HG02642 (cell line): Measurements from ENCODE around the gene CNIH4.
A peak's percentile ranks its signal among the peaks of the same experiment; 100 is the strongest.
"Not testable (repeated sequence)": the region's sequence is repeated elsewhere in the genome, so short reads cannot be mapped to it uniquely, and the experiment has no call there.

Source experiments
- ATAC-seq: cut with Tn5 transposase; IDR thresholded peaks from one replicate; pipeline ENCODE4 v1.9.1; 2021; ENCODE audit warnings: mild to moderate bottlenecking; ENCODE audit not compliant: unreplicated experiment, poor library complexity

CNIH4 gene

GRCh38 chr1:224343679-224344078 is 13.0 kb upstream of the CNIH4 start:
- no peak for ATAC-seq

DNA sequence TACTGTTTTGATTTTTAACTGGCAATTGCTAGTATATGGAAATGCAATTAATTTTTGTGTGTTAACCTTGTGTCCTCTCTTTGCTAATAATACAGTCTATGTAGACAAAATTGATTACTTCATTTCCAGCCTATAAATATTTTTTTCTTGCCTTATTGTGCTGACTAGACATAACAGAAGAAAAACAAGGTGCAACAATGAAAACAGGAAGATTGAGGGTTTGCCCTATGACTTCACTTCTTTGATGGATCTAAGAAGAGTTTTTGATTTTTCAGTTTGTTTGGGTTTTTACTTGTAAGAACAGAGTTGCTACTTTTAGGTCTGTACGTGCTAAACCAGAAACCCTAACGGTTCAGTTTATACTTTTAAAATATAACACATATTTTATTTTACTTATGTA is 8.5 kb upstream of the CNIH4 start:
- no peak for ATAC-seq

GRCh38 chr1:224349716-224350115 is 7.0 kb upstream of the CNIH4 start:
- ATAC-seq = not testable (repeated sequence)

- ATAC-seq = not testable (repeated sequence)
Measured at GRCh38 chr1:224352436-224353085, 4.1 kb upstream of the CNIH4 start.

GRCh38 chr1:224353975-224354925 is 2.4 kb upstream of the CNIH4 start:
- no peak for ATAC-seq

GRCh38 chr1:224357626-224358124 is 996 bp downstream of the CNIH4 start:
- ATAC-seq = no peak

GRCh38 chr1:224358237-224358636 is 1.6 kb downstream of the CNIH4 start:
- ATAC-seq = no peak

DNA sequence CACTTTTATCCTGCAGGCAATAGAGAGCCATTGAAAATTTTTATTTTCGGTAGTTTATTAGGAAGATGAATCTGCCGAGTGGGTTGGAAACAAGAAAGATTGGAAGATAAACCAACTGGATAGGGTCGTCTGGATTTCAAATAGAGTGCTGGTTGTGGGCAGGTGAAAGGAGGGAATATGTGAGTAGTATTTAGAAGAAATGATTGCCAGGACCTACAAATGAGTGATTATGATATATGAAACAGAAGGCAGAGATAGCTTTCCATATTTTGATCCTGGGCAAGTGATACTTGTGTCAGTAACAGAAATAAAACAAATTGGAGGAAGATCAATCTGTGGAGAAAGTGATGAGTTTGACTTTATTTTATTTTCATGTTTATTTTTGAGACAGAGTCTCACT is 2.5 kb downstream of the CNIH4 start:
- no peak for ATAC-seq

DNA sequence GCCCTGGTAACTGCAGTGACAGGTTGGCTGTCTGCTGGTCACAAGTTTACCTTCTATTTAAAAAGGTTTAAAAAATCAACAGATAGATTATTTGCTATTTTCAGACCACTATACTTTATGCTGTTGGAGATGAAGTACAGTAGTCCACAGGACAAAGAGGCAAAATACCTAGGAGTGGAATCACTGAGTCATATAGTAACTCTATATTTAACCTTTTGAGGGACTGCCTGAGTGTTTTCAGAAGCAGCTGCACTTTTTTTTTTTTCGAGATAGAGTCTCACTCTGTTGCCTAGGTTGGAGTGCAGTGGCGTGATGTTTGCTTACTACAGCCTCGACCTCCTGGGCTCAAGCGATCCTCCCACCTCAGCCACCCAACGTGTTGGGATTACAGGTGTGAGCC is 11.7 kb downstream of the CNIH4 start:
- peak; percentile 73 for ATAC-seq

GRCh38 chr1:224373008-224373590 is 16.4 kb downstream of the CNIH4 start:
- no peak for ATAC-seq

DNA sequence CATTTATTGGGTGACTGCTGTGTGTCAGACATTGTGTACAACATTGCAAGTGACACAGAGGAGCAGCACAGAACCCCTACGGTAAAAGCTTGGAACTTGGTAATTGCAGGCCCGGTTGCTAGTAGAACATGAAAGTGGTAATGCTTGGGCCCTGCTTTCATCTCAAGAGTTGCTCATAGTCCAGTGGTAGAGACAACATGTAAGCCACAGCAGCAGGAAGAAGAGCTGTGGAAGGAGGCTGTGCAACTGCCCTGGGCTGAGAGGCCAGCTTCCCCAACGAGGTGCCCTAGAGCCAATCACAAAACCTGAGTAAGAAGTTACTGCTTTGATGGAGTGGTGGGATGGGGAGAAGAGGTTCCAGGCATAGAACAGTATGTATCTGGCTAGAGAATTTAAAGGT is 18.4 kb downstream of the CNIH4 start:
- ATAC-seq = no peak

GRCh38 chr1:224377676-224378006 is 21.0 kb downstream of the CNIH4 start:
- ATAC-seq = peak; percentile 45

GRCh38 chr1:224378855-224379631 is 22.4 kb downstream of the CNIH4 start:
- ATAC-seq = no peak

GRCh38 chr1:224380003-224380402 is 23.3 kb downstream of the CNIH4 start:
- ATAC-seq = peak; percentile 74

DNA sequence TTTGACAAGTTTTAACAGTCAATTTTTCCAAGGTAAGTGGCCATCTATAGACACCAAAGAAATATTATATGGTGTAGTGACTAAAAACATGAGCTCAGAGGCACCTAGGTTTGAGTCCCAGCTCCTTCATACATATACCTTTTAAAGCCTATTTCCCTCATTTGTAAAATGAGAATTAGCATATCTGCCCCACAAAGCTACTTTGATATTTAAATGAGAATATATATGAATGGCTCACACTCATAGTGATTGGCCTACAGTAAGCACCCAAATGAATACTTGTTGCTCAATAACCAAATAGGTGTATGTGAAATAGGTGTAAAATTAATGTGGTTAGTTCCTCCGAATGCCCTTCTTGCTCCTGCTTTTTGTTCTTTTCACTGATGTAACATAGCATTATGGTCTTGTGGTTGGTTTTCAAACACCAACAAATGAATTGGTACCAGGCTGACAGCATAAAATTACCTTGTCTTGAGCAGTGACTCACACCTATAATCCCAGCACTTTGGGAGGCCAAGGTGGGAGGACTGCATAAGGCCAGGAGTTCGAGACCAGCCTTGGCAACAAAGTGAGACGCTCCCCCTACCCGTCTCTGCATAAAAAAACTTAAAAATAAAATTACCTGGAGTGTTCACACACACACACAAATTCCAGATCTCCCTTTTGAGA is 25.3 kb downstream of the CNIH4 start:
- ATAC-seq = no peak

- no peak for ATAC-seq
Measured at GRCh38 chr1:224383218-224383617, 26.5 kb downstream of the CNIH4 start.

GRCh38 chr1:224387302-224387912 is 30.7 kb downstream of the CNIH4 start:
- ATAC-seq = no peak

- no peak for ATAC-seq
Measured at GRCh38 chr1:224387943-224388342, 31.3 kb downstream of the CNIH4 start.

DNA sequence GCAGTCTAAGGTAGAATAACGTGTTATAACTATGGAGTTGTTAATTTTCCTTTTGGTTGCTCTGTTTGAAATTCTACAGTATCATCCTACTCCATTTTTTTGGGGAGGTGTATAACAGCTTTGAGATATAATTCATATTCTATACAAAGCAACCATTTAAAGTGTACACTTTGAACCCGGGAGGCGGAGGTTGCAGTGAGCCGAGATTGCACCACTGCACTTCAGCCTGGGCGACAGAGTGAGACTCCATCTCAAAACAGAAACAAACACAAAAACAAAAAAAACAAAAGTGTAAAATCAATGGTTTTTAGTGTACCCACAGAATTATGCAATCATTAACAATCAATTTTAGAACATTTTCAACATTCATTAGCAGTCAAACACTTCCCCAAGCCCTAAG is 33.8 kb downstream of the CNIH4 start:
- no peak for ATAC-seq
